ENCODE results near the gene ITGAX. TPM values are rescaled to one million over a fixed set of nuclear protein-coding genes. Genes with fewer than 3 reads are reported as not detected.

Gene ITGAX
- total RNA-seq, 1 donor from 2014 or later = not detected

DNA sequence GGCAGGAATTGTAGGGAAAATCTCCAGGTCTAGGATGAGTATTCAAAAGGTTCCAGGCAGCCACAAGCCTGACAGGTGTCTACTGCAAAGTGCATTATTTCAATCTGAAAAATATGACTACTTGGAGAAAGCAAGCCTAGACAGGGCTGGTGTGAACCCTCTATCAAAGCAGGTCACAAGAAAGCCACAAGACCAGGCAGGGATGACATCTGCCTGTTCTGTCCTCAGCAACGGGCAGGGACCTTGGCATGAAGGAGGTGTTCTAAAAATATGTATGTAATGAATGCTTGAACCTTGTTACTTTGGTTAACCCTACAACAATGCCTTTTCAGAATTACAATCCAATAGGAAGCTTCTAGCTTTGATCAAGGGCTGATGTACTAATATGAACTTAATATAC is 74.3 kb downstream of the ITGAX start:
- no peak overlapping the region for H3K4me3 Mint-ChIP-seq (ENCODE audit: unreplicated experiment)
- DNase-seq (ENCODE audit: extremely low spot score, unreplicated experiment) = no peak
- no peaks in the 10 kb centered on the region for H3K4me1 Mint-ChIP-seq (ENCODE audit: unreplicated experiment)
- TF ChIP-seq, protein P1, sequence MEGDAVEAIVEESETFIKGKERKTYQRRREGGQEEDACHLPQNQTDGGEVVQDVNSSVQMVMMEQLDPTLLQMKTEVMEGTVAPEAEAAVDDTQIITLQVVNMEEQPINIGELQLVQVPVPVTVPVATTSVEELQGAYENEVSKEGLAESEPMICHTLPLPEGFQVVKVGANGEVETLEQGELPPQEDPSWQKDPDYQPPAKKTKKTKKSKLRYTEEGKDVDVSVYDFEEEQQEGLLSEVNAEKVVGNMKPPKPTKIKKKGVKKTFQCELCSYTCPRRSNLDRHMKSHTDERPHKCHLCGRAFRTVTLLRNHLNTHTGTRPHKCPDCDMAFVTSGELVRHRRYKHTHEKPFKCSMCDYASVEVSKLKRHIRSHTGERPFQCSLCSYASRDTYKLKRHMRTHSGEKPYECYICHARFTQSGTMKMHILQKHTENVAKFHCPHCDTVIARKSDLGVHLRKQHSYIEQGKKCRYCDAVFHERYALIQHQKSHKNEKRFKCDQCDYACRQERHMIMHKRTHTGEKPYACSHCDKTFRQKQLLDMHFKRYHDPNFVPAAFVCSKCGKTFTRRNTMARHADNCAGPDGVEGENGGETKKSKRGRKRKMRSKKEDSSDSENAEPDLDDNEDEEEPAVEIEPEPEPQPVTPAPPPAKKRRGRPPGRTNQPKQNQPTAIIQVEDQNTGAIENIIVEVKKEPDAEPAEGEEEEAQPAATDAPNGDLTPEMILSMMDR (IDR thresholded peaks at IDR 0.05) = no peak
- no peaks in the 10 kb centered on the region for H3K36me3 Mint-ChIP-seq (ENCODE audit: unreplicated experiment)
- H3K27ac Mint-ChIP-seq (ENCODE audit: unreplicated experiment) = no peak overlapping the region
- no peaks in the 10 kb centered on the region for H3K9me3 Mint-ChIP-seq (ENCODE audit: unreplicated experiment)
- H3K27me3 Mint-ChIP-seq (ENCODE audit: unreplicated experiment) = peaks cover 8% of the 10 kb centered on the region

DNA sequence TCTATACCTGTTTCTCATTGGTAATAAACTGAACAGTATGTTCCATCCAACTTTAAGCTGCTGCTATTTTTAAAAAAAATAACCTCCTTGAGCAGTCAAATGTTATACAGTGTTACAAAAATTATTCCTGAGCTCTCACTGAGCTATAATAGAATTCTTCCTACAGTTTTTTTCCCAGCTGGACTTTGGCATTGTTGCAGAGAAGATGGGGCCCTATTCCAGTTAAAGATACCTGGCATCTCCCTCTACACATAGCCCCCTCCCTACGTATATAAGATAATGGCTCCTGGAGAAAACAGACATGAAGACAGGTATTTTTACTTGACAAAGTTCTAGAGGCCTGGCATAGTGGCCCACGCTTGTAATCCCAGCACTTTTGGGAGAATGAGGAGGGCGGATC is 74.8 kb downstream of the ITGAX start:
- H3K36me3 Mint-ChIP-seq (ENCODE audit: unreplicated experiment) = no peaks in the 10 kb centered on the region
- H3K4me3 Mint-ChIP-seq (ENCODE audit: unreplicated experiment) = no peak overlapping the region
- DNase-seq (ENCODE audit: extremely low spot score, unreplicated experiment) = no peak
- TF ChIP-seq, protein P1 (IDR thresholded peaks at IDR 0.05) = no peak
- no peaks in the 10 kb centered on the region for H3K9me3 Mint-ChIP-seq (ENCODE audit: unreplicated experiment)
- no peaks in the 10 kb centered on the region for H3K4me1 Mint-ChIP-seq (ENCODE audit: unreplicated experiment)
- no peak overlapping the region for H3K27ac Mint-ChIP-seq (ENCODE audit: unreplicated experiment)
- peaks cover 8% of the 10 kb centered on the region for H3K27me3 Mint-ChIP-seq (ENCODE audit: unreplicated experiment)

DNA sequence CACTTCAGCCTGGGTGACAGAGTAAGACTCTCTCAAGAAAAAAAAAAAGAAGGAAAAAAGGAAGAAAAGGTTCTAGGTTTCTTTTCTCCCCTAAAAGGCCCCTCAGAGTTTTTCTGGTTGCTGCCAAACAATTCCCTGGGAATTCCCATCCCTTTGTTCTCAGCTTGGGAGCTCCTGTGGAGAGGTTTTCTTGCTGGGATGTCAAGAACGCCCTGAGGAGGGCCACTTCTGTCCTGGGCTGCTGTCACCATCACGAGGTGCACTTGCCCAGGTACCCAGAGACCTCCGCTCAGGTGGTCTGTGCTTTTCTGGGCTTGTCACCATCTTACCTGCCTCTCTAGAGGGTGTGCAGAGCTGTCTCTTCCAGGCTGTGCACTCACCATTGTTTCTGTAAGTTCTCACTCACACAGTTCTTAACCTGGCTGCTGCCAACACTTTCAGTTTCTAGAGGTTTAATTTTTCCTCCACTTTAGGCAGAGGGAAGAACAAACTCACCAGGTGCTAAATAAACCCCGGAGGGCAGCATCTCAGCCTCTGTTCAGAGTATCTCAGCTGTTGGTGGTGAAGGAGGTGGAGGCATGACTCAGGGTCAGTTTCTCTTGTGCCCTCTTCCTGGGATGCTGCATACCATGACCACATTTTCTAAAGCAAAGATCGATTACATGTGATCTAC is 75.5 kb downstream of the ITGAX start:
- TF ChIP-seq, protein P1 (IDR thresholded peaks at IDR 0.05) = no peak
- H3K9me3 Mint-ChIP-seq (ENCODE audit: unreplicated experiment) = no peaks in the 10 kb centered on the region
- DNase-seq (ENCODE audit: extremely low spot score, unreplicated experiment) = no peak
- no peak overlapping the region for H3K4me3 Mint-ChIP-seq (ENCODE audit: unreplicated experiment)
- no peak overlapping the region for H3K27ac Mint-ChIP-seq (ENCODE audit: unreplicated experiment)
- H3K27me3 Mint-ChIP-seq (ENCODE audit: unreplicated experiment) = peaks cover 8% of the 10 kb centered on the region
- no peaks in the 10 kb centered on the region for H3K36me3 Mint-ChIP-seq (ENCODE audit: unreplicated experiment)
- H3K4me1 Mint-ChIP-seq (ENCODE audit: unreplicated experiment) = no peaks in the 10 kb centered on the region

Other genes starting within 250 kb of the ITGAX start
- gene BCKDK, start 246.8 kb upstream of the ITGAX start, total RNA-seq = 38.8 and 39.3 TPM in 2 replicates
- gene KAT8, start 237.5 kb upstream of the ITGAX start, total RNA-seq = 56.0 and 56.5 TPM in 2 replicates
- gene PRSS8, start 219.4 kb upstream of the ITGAX start, total RNA-seq = not detected in 2 replicates
- 0.67 and 0.76 TPM in 2 replicates for gene PRSS36, start 205.1 kb upstream of the ITGAX start, total RNA-seq
- 334 and 346 TPM in 2 replicates for gene FUS, start 175.0 kb upstream of the ITGAX start, total RNA-seq
- gene PYCARD, start 152.4 kb upstream of the ITGAX start, total RNA-seq = 5.5 and 6.1 TPM in 2 replicates
- not detected in 2 replicates for gene TRIM72, start 141.1 kb upstream of the ITGAX start, total RNA-seq
- not detected in 2 replicates for gene PYDC1, start 138.0 kb upstream of the ITGAX start, total RNA-seq
- not detected in 2 replicates for gene ITGAM, start 95.2 kb upstream of the ITGAX start, total RNA-seq
- not detected in 2 replicates for gene ITGAD, start 38.2 kb downstream of the ITGAX start, total RNA-seq
- gene COX6A2, start 73.2 kb downstream of the ITGAX start, total RNA-seq = not detected in 2 replicates
- gene ZNF843, start 87.6 kb downstream of the ITGAX start, total RNA-seq = 2.9 and 3.2 TPM in 2 replicates
- 12.3 and 12.8 TPM in 2 replicates for gene ARMC5, start 104.3 kb downstream of the ITGAX start, total RNA-seq
- 112 and 120 TPM in 2 replicates for gene TGFB1I1, start 117.0 kb downstream of the ITGAX start, total RNA-seq
- not detected in 2 replicates for gene SLC5A2, start 127.9 kb downstream of the ITGAX start, total RNA-seq
- gene RUSF1, start 153.2 kb downstream of the ITGAX start, total RNA-seq = 72.5 and 76.8 TPM in 2 replicates
- gene AHSP, start 172.7 kb downstream of the ITGAX start, total RNA-seq = not detected in 2 replicates